GM12878 (cell line): ENCODE measurements around the gene HMX2.

Experiments
- ATF2 ChIP-seq: IDR thresholded peaks from 2 replicates; pipeline ENCODE4 v1.6.1; 2012; ENCODE audit warnings: low read length, inconsistent platforms
- CTCF ChIP-seq, 3 experiments: IDR thresholded peaks in 2 of 3; conservative IDR thresholded peaks in 1 of 3; 2 replicates each; pipeline ENCODE4 v1.5.1; 2011; ENCODE audit warnings: low read depth in 3 of 3, low read length in 3 of 3, mild to moderate bottlenecking in 3 of 3, control low read depth in 2 of 3, moderate library complexity in 2 of 3, inconsistent platforms in 1 of 3, mixed read lengths in 1 of 3; ENCODE audit not compliant: control insufficient read depth in 2 of 3, insufficient read depth in 1 of 3; ENCODE audit errors: extremely low read depth in 1 of 3
- E4F1 ChIP-seq: fragments of 450-650 bp; IDR thresholded peaks from 2 replicates; pipeline ENCODE4 v1.6.1; 2018; ENCODE audit warnings: borderline replicate concordance, mild to moderate bottlenecking; ENCODE audit not compliant: partially characterized antibody
- HDAC2 ChIP-seq: fragments of 200-600 bp; sonication (generic); IDR thresholded peaks from 2 replicates; pipeline ENCODE4 v1.6.1; 2017
- JUND ChIP-seq: IDR thresholded peaks from 2 replicates; pipeline ENCODE4 v1.6.1; 2012; ENCODE audit warnings: low read depth, mild to moderate bottlenecking, low read length, improper control_type of control experiment, moderate library complexity
- TF ChIP-seq, protein P1 (sequence below): fragments of 450-650 bp; conservative IDR thresholded peaks from 2 replicates; pipeline ENCODE4 v1.6.1; 2017; ENCODE audit warnings: mild to moderate bottlenecking, moderate library complexity

GRCh38 chr10:123191886-123192285 lies 44.0 kb downstream of the HMX2 start:
- no peak for TF ChIP-seq CTCF (IDR thresholded peaks at IDR 0.05 in 2 of 3, conservative IDR thresholded peaks at IDR 0.05 in 1 of 3; ENCODE audit: control insufficient read depth in 2 of 3, extremely low read depth in 1 of 3, insufficient read depth in 1 of 3, low read depth in 3 of 3, low read length in 3 of 3)
- TF ChIP-seq HDAC2, result no peak
- no peak for TF ChIP-seq JUND
- no peak for TF ChIP-seq E4F1
- no peak for TF ChIP-seq ATF2
- TF ChIP-seq, protein P1, sequence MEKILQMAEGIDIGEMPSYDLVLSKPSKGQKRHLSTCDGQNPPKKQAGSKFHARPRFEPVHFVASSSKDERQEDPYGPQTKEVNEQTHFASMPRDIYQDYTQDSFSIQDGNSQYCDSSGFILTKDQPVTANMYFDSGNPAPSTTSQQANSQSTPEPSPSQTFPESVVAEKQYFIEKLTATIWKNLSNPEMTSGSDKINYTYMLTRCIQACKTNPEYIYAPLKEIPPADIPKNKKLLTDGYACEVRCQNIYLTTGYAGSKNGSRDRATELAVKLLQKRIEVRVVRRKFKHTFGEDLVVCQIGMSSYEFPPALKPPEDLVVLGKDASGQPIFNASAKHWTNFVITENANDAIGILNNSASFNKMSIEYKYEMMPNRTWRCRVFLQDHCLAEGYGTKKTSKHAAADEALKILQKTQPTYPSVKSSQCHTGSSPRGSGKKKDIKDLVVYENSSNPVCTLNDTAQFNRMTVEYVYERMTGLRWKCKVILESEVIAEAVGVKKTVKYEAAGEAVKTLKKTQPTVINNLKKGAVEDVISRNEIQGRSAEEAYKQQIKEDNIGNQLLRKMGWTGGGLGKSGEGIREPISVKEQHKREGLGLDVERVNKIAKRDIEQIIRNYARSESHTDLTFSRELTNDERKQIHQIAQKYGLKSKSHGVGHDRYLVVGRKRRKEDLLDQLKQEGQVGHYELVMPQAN, result no peak
